Adrenal gland (tissue), 12 donors: ENCODE measurements around the gene PRC1. TPM values are rescaled to one million over a fixed set of nuclear protein-coding genes. Genes with fewer than 3 reads are reported as not detected.
"Not testable (repeated sequence)": the region's sequence is repeated elsewhere in the genome, so short reads cannot be mapped to it uniquely, and the experiment has no call there.

ENCODE experiments used
- DNase-seq, 7 donors: peaks; one replicate each; pipeline ENCODE4 v3.0.0-alpha.2; 2019 to 2020
- H3K27ac ChIP-seq, 5 donors: fragments of 200-600 bp; sonication (generic) in 4 of 5; 1 replicate in 3 of 5; 2 replicates in 2 of 5; pipeline versions ENCODE4 v1.5.1 to v1.8.0; 2016 to 2020; ENCODE audit warnings: mild to moderate bottlenecking in 1 of 5
- H3K27me3 ChIP-seq: fragments of 200-600 bp; 2 replicates; pipeline ENCODE4 v1.8.0; 2021
- H3K36me3 ChIP-seq, 2 donors: fragments of 200-600 bp; replicated peaks in 1 of 2; 1 replicate in 1 of 2; 2 replicates in 1 of 2; pipeline versions ENCODE4 v1.5.1 to v1.8.0; 2018 to 2022
- H3K4me1 ChIP-seq, 2 donors: fragments of 200-600 bp; replicated peaks in 1 of 2; 1 replicate in 1 of 2; 2 replicates in 1 of 2; pipeline versions ENCODE4 v1.5.1 to v1.8.0; 2018 to 2021
- H3K4me3 ChIP-seq, 4 donors: fragments of 200-600 bp; sonication (generic) in 3 of 4; one replicate each; pipeline ENCODE4 v1.5.1; 2016 to 2018
- H3K9me3 ChIP-seq, 3 donors: fragments of 200-600 bp; sonication (generic) in 1 of 3; replicated peaks in 1 of 3; 1 replicate in 2 of 3; 2 replicates in 1 of 3; pipeline versions ENCODE4 v1.5.1 to v1.8.0; 2016 to 2021
- CTCF ChIP-seq, 6 experiments: fragments of 450-650 bp in 4 of 6; fragments of 200-600 bp in 2 of 6; sonication (generic) in 1 of 6; IDR thresholded peaks; 1 replicate in 5 of 6; 2 replicates in 1 of 6; pipeline versions ENCODE4 v1.5.1 to v1.8.0; 2016 to 2021; ENCODE audit warnings: antibody characterized with exemption in 6 of 6, mild to moderate bottlenecking in 2 of 6, moderate library complexity in 1 of 6
- POLR2A ChIP-seq, 2 donors: fragments of 450-650 bp; IDR thresholded peaks; one replicate each; pipeline ENCODE4 v1.6.1; 2017; ENCODE audit warnings: antibody characterized with exemption in 2 of 2, mild to moderate bottlenecking in 2 of 2, moderate library complexity in 1 of 2
- WGBS, 4 donors: extraction: QIAGEN DNeasy Blood & Tissue Kit in 2 of 4; methylation state at CpG; one replicate each; pipeline versions ENCODE4 v1.1.5 to v1.1.7; 2013 to 2017; 5-methylcytosine and 5-hydroxymethylcytosine counted together
- intact Hi-C, 2 donors: fragments of 100-400 bp; cut with DNase I; formaldehyde crosslinking; loops; one replicate each; pipeline versions ENCODE4 v1.14.1 to v1.15.0; 2022 to 2023
- polyA plus RNA-seq, 3 donors: library from polyadenylated mRNA; stranded (reverse); fragments of 200-250 nt in 2 of 3; fragments of 350-450 nt in 1 of 3; fragmentation: Illumina TruSeq in 1 of 3; extraction: RNeasy Lipid Tissue Mini Kit (QIAGEN cat#74804) in 1 of 3; gene quantifications; one replicate each; pipeline ENCODE4 v1.2.3, GENCODE V29; 2013 to 2014
- total RNA-seq, 9 donors: library from RNA; depleted of rRNA in 4 of 9; stranded (reverse); fragments of >200 nt in 4 of 9; fragments of 120-200 nt in 1 of 9; fragmentation: NEBNext Ultra II Directional in 1 of 9; extraction: Animal tissue kit (Norgen Biotek cat#: 25700) in 1 of 9; gene quantifications; one replicate each; pipeline versions ENCODE4 v1.1.0 to v1.2.4, GENCODE V29; 2013 to 2023
- donor health status: healthy with polysubstance abuse.
- donor health status: Bipolar disorder and iron deficiency.
- donor health status: DM: yes; HTN: yes; CAD: no.
- donor health status: DM: no; HTN: no; CAD: no.
- donor health status: DM: no; HTN: no; CAD: no.
- donor health status: DM: yes; HTN: yes; CAD: no.

PRC1 gene
- total and polyA plus RNA-seq, 12 donors: 4.7 to 63.8 (median 6.6) TPM

GRCh38 chr15:91018158-91018557 is 23.8 kb upstream of the PRC1 start:
- WGBS, 4 donors: 71 to 86% (median 77%) methylated on average over 3 of the region's 3 CpGs

GRCh38 chr15:91017716-91018115 is 23.4 kb upstream of the PRC1 start:
- WGBS, 4 donors: 73 to 82% (median 77%) methylated on average over 5 of the region's 5 CpGs
- DNase-seq: no peak

More at GRCh38 chr15:91018158-91018557, 23.8 kb upstream of the PRC1 start:
- peaks cover 8 to 20% of the 10 kb centered on the region in 2 donors for H3K4me1 ChIP-seq
- peaks cover 0 to 20% of the 10 kb centered on the region in 2 donors for H3K36me3 ChIP-seq
- no peak overlapping the region for H3K4me3 ChIP-seq
- no peaks in the 10 kb centered on the region for H3K27me3 ChIP-seq
- intact Hi-C loops: no loop called here
- TF ChIP-seq POLR2A (IDR thresholded peaks at IDR 0.05): no peak
- TF ChIP-seq CTCF (IDR thresholded peaks at IDR 0.05): no peak
- DNase-seq: no peak
- H3K9me3 ChIP-seq: no peaks in the 10 kb centered on the region
- H3K27ac ChIP-seq: no peak overlapping the region

GRCh38 chr15:91013701-91014100 is 19.4 kb upstream of the PRC1 start:
- H3K27ac ChIP-seq, H3K27me3 ChIP-seq, H3K4me3 ChIP-seq, H3K4me1 ChIP-seq, H3K9me3 ChIP-seq, intact Hi-C loops, DNase-seq: not testable (repeated sequence)
- WGBS, 4 donors: 91 to 95% (median 94%) methylated on average over 10 of the region's 10 CpGs
- H3K36me3 ChIP-seq: peaks cover 0 to 56% of the 10 kb centered on the region in 2 donors

More at GRCh38 chr15:91017716-91018115, 23.4 kb upstream of the PRC1 start:
- H3K27ac ChIP-seq: no peak overlapping the region
- intact Hi-C loops: no loop called here
- H3K4me3 ChIP-seq: no peak overlapping the region
- H3K4me1 ChIP-seq: peaks cover 8 to 16% of the 10 kb centered on the region in 2 donors
- H3K36me3 ChIP-seq: peaks cover 0 to 25% of the 10 kb centered on the region in 2 donors
- H3K9me3 ChIP-seq: no peaks in the 10 kb centered on the region
- TF ChIP-seq POLR2A (IDR thresholded peaks at IDR 0.05): no peak
- no peak for TF ChIP-seq CTCF (IDR thresholded peaks at IDR 0.05)
- H3K27me3 ChIP-seq: no peaks in the 10 kb centered on the region

- 90 to 100% (median 92%) methylated on average over 2 to 3 of the region's 3 CpGs for WGBS, 4 donors
- H3K27me3 ChIP-seq: no peaks in the 10 kb centered on the region
- no peak for DNase-seq
- no peak for TF ChIP-seq POLR2A (IDR thresholded peaks at IDR 0.05)
- no peak for TF ChIP-seq CTCF (IDR thresholded peaks at IDR 0.05)
- H3K36me3 ChIP-seq: peaks cover 0 to 88% of the 10 kb centered on the region in 2 donors
- no peak overlapping the region for H3K4me3 ChIP-seq
- H3K4me1 ChIP-seq: no peaks in the 10 kb centered on the region
- no peak overlapping the region for H3K27ac ChIP-seq
- intact Hi-C loops: no loop called here
- H3K9me3 ChIP-seq: no peaks in the 10 kb centered on the region
Measured at GRCh38 chr15:91007266-91007665, 12.9 kb upstream of the PRC1 start.

GRCh38 chr15:91001209-91001608 is 6.9 kb upstream of the PRC1 start:
- Histone ChIP-seq H3K27ac (no peak overlapping the region), H3K27me3 (no peaks in the 10 kb centered on the region), H3K9me3 (no peaks in the 10 kb centered on the region), H3K4me3 (no peak overlapping the region), H3K4me1 (no peaks in the 10 kb centered on the region), H3K36me3 (peaks cover 0 to 73% of the 10 kb centered on the region in 2 donors)
- no peak for DNase-seq
- intact Hi-C loops: no loop called here
- no peak for TF ChIP-seq CTCF (IDR thresholded peaks at IDR 0.05)
- TF ChIP-seq POLR2A (IDR thresholded peaks at IDR 0.05): no peak
- WGBS, 4 donors: 89 to 98% (median 94%) methylated on average over 3 of the region's 3 CpGs
